ENCODE measurements around the gene CD37. TPM values are rescaled to one million over a fixed set of nuclear protein-coding genes. Genes with fewer than 3 reads are reported as not detected.
"Not testable (repeated sequence)": the region's sequence is repeated elsewhere in the genome, so short reads cannot be mapped to it uniquely, and the experiment has no call there.

CD37 gene
- total RNA-seq, 1 donor from 2014 or later, result not detected

DNA sequence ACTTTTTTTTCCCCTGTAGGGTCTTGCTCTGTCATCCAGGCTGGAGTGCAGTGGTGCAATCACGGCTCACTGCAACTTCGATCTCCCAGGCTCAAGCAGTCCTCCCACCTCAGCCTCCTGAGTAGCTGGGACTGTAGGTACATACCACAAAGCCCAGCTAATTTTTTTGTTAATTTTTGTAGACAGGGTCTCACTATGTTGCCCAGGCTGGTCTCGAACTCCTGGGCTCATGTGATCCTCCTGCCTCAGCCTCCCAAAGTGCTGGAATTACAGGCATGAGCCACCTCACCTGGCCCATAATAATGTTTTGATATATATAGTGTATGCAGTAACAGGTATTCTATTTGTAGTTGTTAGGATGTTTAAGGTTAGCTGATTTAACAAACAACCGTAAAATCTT is 4.0 kb upstream of the CD37 start:
- not testable (repeated sequence) for DNase-seq

DNA sequence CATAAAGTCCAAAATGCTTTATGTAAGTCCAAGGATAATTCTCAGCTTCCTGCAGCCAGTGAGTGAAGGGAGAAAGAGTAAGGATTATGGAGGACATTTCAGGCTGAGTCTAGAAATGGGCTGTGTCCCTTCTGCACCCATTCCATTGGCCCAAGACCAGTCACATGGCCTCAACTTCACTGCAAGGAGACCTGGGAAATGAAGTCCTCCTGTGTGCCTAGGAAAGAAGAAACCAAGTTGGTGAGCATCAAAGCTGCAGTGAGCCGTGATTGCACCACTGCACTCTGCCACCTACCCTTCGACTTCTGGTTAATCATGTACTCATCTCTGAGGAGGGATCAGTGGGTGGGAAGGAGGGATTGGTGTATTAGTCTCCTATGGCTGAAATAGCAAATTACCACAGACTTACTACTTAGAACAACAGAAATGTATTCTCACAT is 3.6 kb upstream of the CD37 start:
- peak; percentile 64 for DNase-seq

- DNase-seq, result not testable (repeated sequence)
These were observed 2.4 kb upstream of the CD37 start for GRCh38 chr19:49332691-49333417.

DNA sequence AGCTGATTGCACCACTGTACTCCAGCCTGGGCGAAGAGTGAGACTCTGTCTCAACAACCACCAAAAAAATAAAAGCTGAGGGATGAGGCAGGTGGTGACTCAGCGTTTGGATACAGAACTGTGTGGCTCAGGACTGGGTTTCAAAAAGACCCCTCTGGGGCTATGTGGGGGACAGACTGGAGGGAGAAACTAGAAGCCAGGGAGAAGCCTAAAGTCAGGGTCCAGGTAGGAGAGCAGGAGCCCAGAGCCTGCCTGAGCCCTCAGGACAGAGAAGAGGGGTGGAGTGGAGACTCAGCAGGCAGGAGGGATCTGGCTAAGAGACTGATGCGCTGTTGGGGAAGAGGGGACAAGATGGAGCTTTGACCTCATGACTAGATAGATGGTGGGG is 1.8 kb upstream of the CD37 start:
- no peak for DNase-seq

- DNase-seq, result peak; percentile 40
These were observed 1.4 kb upstream of the CD37 start for GRCh38 chr19:49333811-49334288.

DNA sequence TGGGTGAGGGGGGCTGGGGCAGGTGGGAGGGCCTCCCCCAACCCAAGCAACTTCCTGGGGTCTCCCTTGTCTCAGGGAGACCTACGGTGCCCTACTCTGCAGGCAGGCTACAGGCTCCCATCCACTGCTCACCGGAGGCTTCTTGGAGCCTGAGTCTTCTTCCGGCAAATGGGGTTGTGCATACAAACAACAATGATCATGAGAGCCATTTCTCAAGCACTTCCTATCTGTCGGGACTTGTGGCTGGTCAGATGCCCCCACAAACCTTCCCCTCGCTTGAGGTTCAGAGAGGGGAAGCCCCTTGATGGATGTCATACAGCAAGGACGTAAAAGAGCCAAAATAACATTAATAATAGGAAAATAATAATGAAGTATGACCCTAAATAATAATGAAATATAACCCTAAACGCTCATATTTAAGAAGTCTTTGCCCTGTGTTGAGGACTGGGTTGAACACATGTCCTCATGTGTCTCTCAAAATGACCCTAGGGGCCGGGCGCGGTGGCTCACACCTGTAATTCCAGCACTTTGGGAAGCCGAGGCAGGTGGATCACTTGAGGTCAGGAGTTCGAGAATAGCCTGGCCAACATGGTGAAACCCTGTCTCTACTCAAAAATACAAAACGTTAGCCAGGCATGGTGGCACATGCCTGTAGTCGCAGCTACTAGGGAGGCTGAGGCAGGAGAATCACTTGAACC is 727 bp downstream of the CD37 start:
- DNase-seq, result no peak

DNA sequence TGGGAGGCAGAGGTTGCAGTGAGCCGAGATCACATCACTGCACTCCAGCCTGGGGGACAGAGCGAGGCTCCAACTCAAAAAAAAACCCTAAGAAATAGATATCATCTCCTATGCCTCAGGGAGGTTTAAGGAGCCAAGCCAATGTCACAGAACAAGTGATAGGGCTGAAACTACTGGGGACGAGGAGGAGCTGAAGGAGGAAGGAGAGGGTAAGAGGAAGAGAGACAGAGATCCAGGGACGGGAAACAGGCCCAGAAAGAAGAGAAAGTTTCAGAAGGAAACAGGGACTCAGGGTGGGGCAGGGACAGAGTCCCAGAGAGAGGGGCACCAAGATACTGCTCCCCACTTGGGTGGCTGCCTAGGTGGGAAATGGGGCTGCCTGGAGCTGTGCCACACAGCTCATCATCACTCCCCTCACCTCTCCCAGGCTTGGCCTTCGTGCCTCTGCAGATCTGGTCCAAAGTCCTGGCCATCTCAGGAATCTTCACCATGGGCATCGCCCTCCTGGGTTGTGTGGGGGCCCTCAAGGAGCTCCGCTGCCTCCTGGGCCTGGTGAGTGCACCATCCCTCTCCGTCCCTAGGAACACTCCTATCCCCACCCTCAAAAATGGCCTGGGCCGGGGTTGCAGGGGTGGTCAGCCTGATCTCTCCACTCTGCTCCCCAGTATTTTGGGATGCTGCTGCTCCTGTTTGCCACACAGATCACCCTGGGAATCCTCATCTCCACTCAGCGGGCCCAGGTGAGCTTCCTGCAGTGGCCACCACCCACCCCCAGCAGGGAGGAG is 1.5 kb downstream of the CD37 start:
- DNase-seq, result no peak

GRCh38 chr19:49337267-49338022 is 2.2 kb downstream of the CD37 start:
- DNase-seq, result no peak

GRCh38 chr19:49338023-49338677 is 2.9 kb downstream of the CD37 start:
- no peak for DNase-seq

DNA sequence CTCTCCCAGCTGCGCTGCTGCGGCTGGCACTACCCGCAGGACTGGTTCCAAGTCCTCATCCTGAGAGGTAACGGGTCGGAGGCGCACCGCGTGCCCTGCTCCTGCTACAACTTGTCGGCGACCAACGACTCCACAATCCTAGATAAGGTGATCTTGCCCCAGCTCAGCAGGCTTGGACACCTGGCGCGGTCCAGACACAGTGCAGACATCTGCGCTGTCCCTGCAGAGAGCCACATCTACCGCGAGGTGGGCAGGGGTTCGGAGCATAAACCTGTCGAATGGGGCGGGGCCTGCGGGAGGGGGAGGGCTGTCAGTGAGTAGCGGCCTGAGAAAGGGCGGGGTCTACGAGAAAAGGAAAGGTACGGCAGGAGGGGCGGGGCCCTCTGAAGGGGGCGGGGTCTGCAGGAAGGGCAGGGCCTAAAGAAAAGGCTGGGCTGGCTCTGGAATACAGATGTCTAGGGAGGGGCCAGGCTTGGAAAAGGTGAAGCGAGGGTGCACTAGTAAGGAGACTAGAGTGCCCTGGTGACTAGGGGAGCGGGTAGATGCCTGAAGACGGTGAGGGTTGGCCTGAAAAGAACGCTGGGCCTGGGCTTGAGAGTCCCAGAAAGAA is 3.6 kb downstream of the CD37 start:
- peak; percentile 59 for DNase-seq

DNA sequence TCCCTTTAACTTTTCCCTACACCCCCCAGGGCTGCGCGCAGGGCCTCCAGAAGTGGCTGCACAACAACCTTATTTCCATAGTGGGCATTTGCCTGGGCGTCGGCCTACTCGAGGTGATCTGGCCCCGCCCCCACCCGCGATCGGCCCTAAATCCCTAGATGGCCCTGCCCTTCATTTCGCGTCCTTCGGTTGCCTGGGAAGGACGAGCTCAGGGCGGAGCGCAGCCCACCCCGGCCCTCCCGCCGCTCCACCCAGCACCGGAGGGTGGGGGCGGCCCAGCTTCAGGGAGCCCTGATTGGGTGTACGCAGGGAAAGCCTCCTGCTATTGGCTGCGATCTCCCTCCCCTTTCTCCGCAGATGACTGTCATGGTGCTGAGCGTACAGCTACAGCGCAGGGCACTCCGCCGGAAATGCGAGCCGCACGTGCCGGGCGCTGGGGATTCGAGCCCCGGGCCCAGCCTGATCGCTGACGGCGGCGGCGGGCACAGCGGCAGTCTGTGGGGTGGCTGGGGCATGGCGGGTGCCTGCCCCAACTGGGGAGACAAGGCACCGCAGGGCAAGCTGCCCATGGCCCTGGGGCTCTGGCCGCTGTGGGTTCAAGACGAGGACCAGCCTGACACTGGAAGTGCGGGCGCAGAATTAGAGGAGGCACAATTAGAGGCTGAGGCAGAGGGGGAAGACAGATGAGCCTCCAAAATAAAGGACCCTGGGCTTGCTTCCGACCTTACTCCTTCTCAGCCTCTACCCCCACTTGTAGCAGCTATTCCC is 4.3 kb downstream of the CD37 start:
- peak; percentile 90 for DNase-seq

DNA sequence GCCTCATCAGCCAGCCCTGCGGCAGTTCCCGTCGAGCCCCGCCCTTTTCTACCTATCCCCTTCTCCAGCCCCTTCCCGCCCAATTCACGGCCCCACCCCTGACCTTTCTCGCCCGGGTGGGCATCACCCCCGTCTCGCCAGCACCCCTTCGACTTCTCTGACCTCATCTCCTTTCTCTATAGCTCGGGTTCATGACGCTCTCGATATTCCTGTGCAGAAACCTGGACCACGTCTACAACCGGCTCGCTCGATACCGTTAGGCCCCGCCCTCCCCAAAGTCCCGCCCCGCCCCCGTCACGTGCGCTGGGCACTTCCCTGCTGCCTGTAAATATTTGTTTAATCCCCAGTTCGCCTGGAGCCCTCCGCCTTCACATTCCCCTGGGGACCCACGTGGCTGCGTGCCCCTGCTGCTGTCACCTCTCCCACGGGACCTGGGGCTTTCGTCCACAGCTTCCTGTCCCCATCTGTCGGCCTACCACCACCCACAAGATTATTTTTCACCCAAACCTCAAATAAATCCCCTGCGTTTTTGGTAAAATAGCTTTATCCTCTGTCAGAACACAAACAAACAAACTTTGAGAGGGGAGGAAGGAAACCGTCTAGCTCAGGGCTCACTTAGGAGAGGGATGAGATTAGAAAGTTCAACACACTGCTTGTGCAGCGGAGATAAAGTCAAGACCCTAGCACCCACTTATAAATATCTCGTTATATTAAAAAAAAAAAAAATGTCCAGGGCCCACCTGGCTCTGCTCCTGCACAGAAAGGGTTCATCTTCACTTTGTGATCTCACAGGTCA is 5.1 kb downstream of the CD37 start:
- peak; percentile 51 for DNase-seq

GRCh38 chr19:49340865-49341718 is 5.9 kb downstream of the CD37 start:
- no peak for DNase-seq

DNA sequence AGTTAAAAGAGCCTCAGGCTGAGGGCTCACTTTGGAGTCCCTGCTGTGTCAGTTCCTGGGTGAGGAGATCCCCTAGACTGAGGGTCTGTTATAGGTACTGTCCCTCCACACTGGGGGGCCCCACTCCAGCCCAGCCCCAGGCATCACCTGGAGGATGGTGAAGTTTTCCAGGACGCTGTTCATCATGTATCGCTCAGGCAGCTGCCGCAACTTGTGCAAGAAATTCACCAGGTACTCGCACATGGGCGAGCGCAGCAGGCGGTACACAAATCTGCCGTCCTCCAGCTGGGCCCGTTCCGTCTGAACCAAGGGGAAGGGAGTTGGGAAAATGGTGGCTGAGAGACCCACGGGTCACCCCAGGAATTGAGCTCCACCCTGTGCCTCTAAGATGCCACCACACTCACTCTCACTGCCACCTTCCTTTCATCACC is 7.1 kb downstream of the CD37 start:
- no peak for DNase-seq

GRCh38 chr19:49343123-49343522 is 7.9 kb downstream of the CD37 start:
- no peak for DNase-seq

- no peak for DNase-seq
These were observed 9.6 kb downstream of the CD37 start for GRCh38 chr19:49344505-49345423.

DNA sequence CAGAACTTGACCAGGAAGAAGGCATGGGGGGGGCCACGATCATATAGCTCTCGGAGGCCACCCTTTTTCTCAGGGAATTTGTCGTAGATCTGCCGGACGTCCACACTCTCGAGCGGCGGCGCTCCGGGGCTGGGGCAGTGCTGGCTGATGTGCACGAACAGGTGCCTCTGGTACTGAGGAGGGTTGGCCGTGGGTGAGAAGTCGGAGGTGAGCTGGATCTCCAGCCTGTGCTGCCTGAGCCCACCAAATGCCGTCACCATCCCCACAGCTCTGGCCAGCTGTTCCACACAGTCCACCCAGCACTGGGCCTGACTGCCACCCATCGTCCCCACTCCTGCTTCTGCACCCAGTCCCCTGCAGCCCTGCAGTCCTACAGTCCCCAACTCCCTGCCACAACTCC is 12.0 kb downstream of the CD37 start:
- no peak for DNase-seq

- peak; percentile 49 for DNase-seq
These were observed 12.6 kb downstream of the CD37 start for GRCh38 chr19:49347835-49348234.
